ENCODE data around the gene PEX26. TPM values are rescaled to one million over a fixed set of nuclear protein-coding genes. Genes with fewer than 3 reads are reported as not detected.
A peak's percentile ranks its signal among the peaks of the same experiment; 100 is the strongest.

The PEX26 gene
- total RNA-seq, 1 experiment from 2014 or later, result 30.6 TPM

GRCh38 chr22:18042685-18043084 is 35.1 kb upstream of the PEX26 start:
- DNase-seq, result peak; percentile 35
- POLR2A ChIA-PET (ENCODE audit: unreplicated experiment), result no interaction called here

GRCh38 chr22:18044548-18045271 is 33.1 kb upstream of the PEX26 start:
- ChIA-PET CTCF (no interaction called here), POLR2A (ENCODE audit: unreplicated experiment) (no interaction called here)
- H2AFZ ChIP-seq (ENCODE audit: low read length), result no peak overlapping the region
- ATAC-seq, result no peak
- H3K4me3 ChIP-seq (ENCODE audit: low read length), result no peak overlapping the region
- no peak overlapping the region for H3K27ac ChIP-seq (ENCODE audit: low read length)
- H3K9me2 ChIP-seq (replicated peaks; ENCODE audit: low read length), result no peaks in the 10 kb centered on the region
- no peak overlapping the region for H3K4me2 ChIP-seq (ENCODE audit: low read length)
- no peaks in the 10 kb centered on the region for H3F3A ChIP-seq (ENCODE audit: low read length, unreplicated experiment)
- no peaks in the 10 kb centered on the region for H3K36me3 ChIP-seq (ENCODE audit: low read depth, low read length)
- TF ChIP-seq CTCF (conservative IDR thresholded peaks at IDR 0.05; ENCODE audit: low read depth, low read length) (no peak), EZH2phosphoT487 (IDR thresholded peaks at IDR 0.05; ENCODE audit: borderline replicate concordance, low read length) (no peak), EZH2 (IDR thresholded peaks at IDR 0.05; ENCODE audit: low read length, unreplicated experiment) (no peak)
- intact Hi-C loops (cut with micrococcal nuclease), result no loop called here
- H3K9ac ChIP-seq (ENCODE audit: low read length), result no peak overlapping the region
- H4K20me1 ChIP-seq (ENCODE audit: low read length), result no peaks in the 10 kb centered on the region
- H3K27me3 ChIP-seq (ENCODE audit: low read length), result no peaks in the 10 kb centered on the region
- BruUV-seq (replicated peaks), result no TSS peak
- no peaks in the 10 kb centered on the region for H3K4me1 ChIP-seq (ENCODE audit: insufficient read depth, low read length)
- H3K79me2 ChIP-seq (ENCODE audit: low read length), result no peaks in the 10 kb centered on the region
- DNase-seq, result no peak
- no peaks in the 10 kb centered on the region for H3K9me3 ChIP-seq (ENCODE audit: low read length)

More at GRCh38 chr22:18042685-18043084, 35.1 kb upstream of the PEX26 start:
- Histone ChIP-seq H3K36me3 (ENCODE audit: low read depth, low read length) (no peaks in the 10 kb centered on the region), H3K9ac (ENCODE audit: low read length) (no peak overlapping the region), H3F3A (ENCODE audit: low read length, unreplicated experiment) (no peaks in the 10 kb centered on the region), H3K4me2 (ENCODE audit: low read length) (no peak overlapping the region), H3K4me3 (ENCODE audit: low read length) (no peak overlapping the region), H3K27ac (ENCODE audit: low read length) (no peak overlapping the region), H3K27me3 (ENCODE audit: low read length) (no peaks in the 10 kb centered on the region), H2AFZ (ENCODE audit: low read length) (no peak overlapping the region), H4K20me1 (ENCODE audit: low read length) (no peaks in the 10 kb centered on the region), H3K9me3 (ENCODE audit: low read length) (no peaks in the 10 kb centered on the region), H3K79me2 (ENCODE audit: low read length) (no peaks in the 10 kb centered on the region), H3K4me1 (ENCODE audit: insufficient read depth, low read length) (no peaks in the 10 kb centered on the region), H3K9me2 (replicated peaks; ENCODE audit: low read length) (no peaks in the 10 kb centered on the region)
- TF ChIP-seq EZH2 (IDR thresholded peaks at IDR 0.05; ENCODE audit: low read length, unreplicated experiment), result no peak
- TF ChIP-seq EZH2phosphoT487 (IDR thresholded peaks at IDR 0.05; ENCODE audit: borderline replicate concordance, low read length), result no peak
- no peak for TF ChIP-seq CTCF (conservative IDR thresholded peaks at IDR 0.05; ENCODE audit: low read depth, low read length)
- intact Hi-C loops (cut with micrococcal nuclease), result no loop called here
- CTCF ChIA-PET, result no interaction called here
- BruUV-seq (replicated peaks), result no TSS peak
- no peak for ATAC-seq

GRCh38 chr22:18045794-18046193 is 32.0 kb upstream of the PEX26 start:
- no peak overlapping the region for H3K9ac ChIP-seq (ENCODE audit: low read length)
- H2AFZ ChIP-seq (ENCODE audit: low read length), result no peak overlapping the region
- CTCF ChIA-PET, result no interaction called here
- no peaks in the 10 kb centered on the region for H3K27me3 ChIP-seq (ENCODE audit: low read length)
- no peaks in the 10 kb centered on the region for H3F3A ChIP-seq (ENCODE audit: low read length, unreplicated experiment)
- H4K20me1 ChIP-seq (ENCODE audit: low read length), result no peaks in the 10 kb centered on the region
- no peaks in the 10 kb centered on the region for H3K4me1 ChIP-seq (ENCODE audit: insufficient read depth, low read length)
- H3K4me3 ChIP-seq (ENCODE audit: low read length), result no peak overlapping the region
- TF ChIP-seq EZH2phosphoT487 (IDR thresholded peaks at IDR 0.05; ENCODE audit: borderline replicate concordance, low read length), result no peak
- no peak for TF ChIP-seq CTCF (conservative IDR thresholded peaks at IDR 0.05; ENCODE audit: low read depth, low read length)
- TF ChIP-seq EZH2 (IDR thresholded peaks at IDR 0.05; ENCODE audit: low read length, unreplicated experiment), result no peak
- BruUV-seq (replicated peaks), result no TSS peak
- H3K9me3 ChIP-seq (ENCODE audit: low read length), result no peaks in the 10 kb centered on the region
- H3K4me2 ChIP-seq (ENCODE audit: low read length), result no peak overlapping the region
- no peaks in the 10 kb centered on the region for H3K79me2 ChIP-seq (ENCODE audit: low read length)
- H3K9me2 ChIP-seq (replicated peaks; ENCODE audit: low read length), result no peaks in the 10 kb centered on the region
- POLR2A ChIA-PET (ENCODE audit: unreplicated experiment), result no interaction called here
- no peaks in the 10 kb centered on the region for H3K36me3 ChIP-seq (ENCODE audit: low read depth, low read length)
- ATAC-seq, result no peak
- H3K27ac ChIP-seq (ENCODE audit: low read length), result no peak overlapping the region
- DNase-seq, result no peak
- intact Hi-C loops (cut with micrococcal nuclease), result no loop called here

Measured in PC-3 (cell line).